DOHH2 (cell line): ENCODE measurements around the gene UNC13A.

ENCODE experiments used
- H3F3A ChIP-seq: fragments of 200-600 bp; sonication (generic), shearing (Covaris generic); 2 replicates; pipeline ENCODE4 v1.6.0; 2016; ENCODE audit warnings: antibody characterized with exemption, mild to moderate bottlenecking; ENCODE audit not compliant: control insufficient read depth, insufficient read depth
- H3K27ac ChIP-seq: fragments of 200-600 bp; sonication (generic); 2 replicates; pipeline ENCODE4 v1.5.1; 2014; ENCODE audit warnings: low read depth, mild to moderate bottlenecking, low read length, moderate library complexity
- H3K27me3 ChIP-seq: fragments of 200-600 bp; sonication (generic); 2 replicates; pipeline ENCODE4 v1.6.1; 2014; ENCODE audit warnings: mild to moderate bottlenecking, low read length, mixed read lengths; ENCODE audit not compliant: control insufficient read depth
- H3K36me3 ChIP-seq: fragments of 200-600 bp; sonication (generic); 2 replicates; pipeline ENCODE4 v1.6.1; 2014; ENCODE audit warnings: mild to moderate bottlenecking, low read length, moderate library complexity, mixed read lengths; ENCODE audit not compliant: control insufficient read depth
- H3K4me1 ChIP-seq: fragments of 200-600 bp; sonication (generic); 2 replicates; pipeline ENCODE4 v1.6.1; 2014; ENCODE audit warnings: mild to moderate bottlenecking, low read length, mixed read lengths; ENCODE audit not compliant: control insufficient read depth
- H3K4me2 ChIP-seq: fragments of 200-600 bp; sonication (generic); 2 replicates; pipeline ENCODE4 v1.6.0; 2014; ENCODE audit warnings: mild to moderate bottlenecking, low read length, moderate library complexity
- H3K4me3 ChIP-seq: fragments of 200-600 bp; sonication (generic); 2 replicates; pipeline ENCODE4 v1.5.1; 2014; ENCODE audit warnings: mild to moderate bottlenecking, low read length, mixed read lengths
- H3K79me2 ChIP-seq: fragments of 200-600 bp; sonication (generic); 2 replicates; pipeline ENCODE4 v1.6.1; 2014; ENCODE audit warnings: mild to moderate bottlenecking, low read length, mixed read lengths; ENCODE audit not compliant: control insufficient read depth
- H3K9me2 ChIP-seq: fragments of 200-600 bp; sonication (generic); replicated peaks from 2 replicates; pipeline ENCODE4 v1.6.1; 2014; ENCODE audit warnings: mild to moderate bottlenecking, low read length, mixed read lengths; ENCODE audit not compliant: control insufficient read depth
- H3K9me3 ChIP-seq: fragments of 200-600 bp; sonication (generic); 2 replicates; pipeline ENCODE4 v1.6.1; 2014; ENCODE audit warnings: antibody characterized with exemption, low read length, mixed read lengths; ENCODE audit not compliant: control insufficient read depth, insufficient read depth
- H4K20me1 ChIP-seq: fragments of 200-600 bp; sonication (generic); 2 replicates; pipeline ENCODE4 v1.6.0; 2014; ENCODE audit warnings: low read depth, mild to moderate bottlenecking, antibody characterized with exemption, low read length, moderate library complexity; ENCODE audit not compliant: control insufficient read depth, insufficient read depth
- CTCF ChIP-seq: fragments of 200-600 bp; sonication (generic); IDR thresholded peaks from one replicate; pipeline ENCODE4 v1.5.1; 2014; ENCODE audit warnings: antibody characterized with exemption, mild to moderate bottlenecking, low read depth, low read length; ENCODE audit not compliant: poor library complexity, severe bottlenecking
- EZH2phosphoT487 ChIP-seq: fragments of 200-600 bp; sonication (generic); IDR thresholded peaks from 2 replicates; pipeline ENCODE4 v1.6.1; 2017; ENCODE audit warnings: borderline replicate concordance, mild to moderate bottlenecking, antibody characterized with exemption, low read length, moderate library complexity, mixed read lengths

Gene UNC13A

GRCh38 chr19:17652627-17653026, 35.5 kb downstream of the UNC13A start:
- Histone ChIP-seq H3K4me1 (peaks cover 3% of the 10 kb centered on the region; the same call in 1 of the 2 replicates), H3K79me2 (no peaks in the 10 kb centered on the region), H3K9me2 (no peaks in the 10 kb centered on the region), H3K9me3 (no peaks in the 10 kb centered on the region), H3K36me3 (no peaks in the 10 kb centered on the region), H3K4me2 (no peak overlapping the region), H3K27ac (no peak overlapping the region), H3K27me3 (no peaks in the 10 kb centered on the region), H3F3A (0 out of 2 replicates have a peak, but pooled peaks cover 2% of the 10 kb centered on the region), H4K20me1 (no peaks in the 10 kb centered on the region), H3K4me3 (no peak overlapping the region)
- no peak for TF ChIP-seq EZH2phosphoT487
- no peak for TF ChIP-seq CTCF

GRCh38 chr19:17648786-17649185, 39.4 kb downstream of the UNC13A start:
- Histone ChIP-seq H3K9me3 (no peaks in the 10 kb centered on the region), H3K27ac (no peak overlapping the region), H4K20me1 (no peaks in the 10 kb centered on the region), H3K27me3 (no peaks in the 10 kb centered on the region), H3K4me3 (no peak overlapping the region), H3K79me2 (no peaks in the 10 kb centered on the region), H3K4me1 (no peaks in the 10 kb centered on the region), H3F3A (no peaks in the 10 kb centered on the region), H3K9me2 (no peaks in the 10 kb centered on the region), H3K36me3 (no peaks in the 10 kb centered on the region), H3K4me2 (no peak overlapping the region)
- TF ChIP-seq CTCF (no peak), EZH2phosphoT487 (no peak)

- Histone ChIP-seq H3K79me2 (no peaks in the 10 kb centered on the region), H3F3A (no peaks in the 10 kb centered on the region), H3K9me2 (no peaks in the 10 kb centered on the region), H3K36me3 (no peaks in the 10 kb centered on the region), H3K4me1 (no peaks in the 10 kb centered on the region), H4K20me1 (no peaks in the 10 kb centered on the region), H3K4me2 (no peak overlapping the region), H3K27ac (no peak overlapping the region), H3K9me3 (no peaks in the 10 kb centered on the region), H3K4me3 (no peak overlapping the region), H3K27me3 (no peaks in the 10 kb centered on the region)
- TF ChIP-seq EZH2phosphoT487 (no peak), CTCF (no peak)
Observed at GRCh38 chr19:17648097-17648660, 40.0 kb downstream of the UNC13A start.
